Nephron (organoid): Measurements from ENCODE around the gene DENND1A.
"Not testable (repeated sequence)": the region's sequence is repeated elsewhere in the genome, so short reads cannot be mapped to it uniquely, and the experiment has no call there.

ENCODE experiments used
- H3K27ac Mint-ChIP-seq, 3 experiments: 2 replicates each; pipeline ENCODE4 v1.8.0; 2020; ENCODE audit warnings: mixed read lengths in 3 of 3, mild to moderate bottlenecking in 2 of 3, moderate library complexity in 1 of 3
- H3K27me3 Mint-ChIP-seq: 2 replicates; pipeline ENCODE4 v1.8.0; 2021; ENCODE audit warnings: low read depth, mild to moderate bottlenecking, moderate library complexity, mixed read lengths
- H3K36me3 Mint-ChIP-seq: 2 replicates; pipeline ENCODE4 v1.8.0; 2020; ENCODE audit warnings: low read depth, mixed read lengths
- H3K4me1 Mint-ChIP-seq: 2 replicates; pipeline ENCODE4 v1.8.0; 2020; ENCODE audit warnings: mixed read lengths
- H3K4me3 Mint-ChIP-seq, 3 experiments: 2 replicates each; pipeline ENCODE4 v1.8.0; 2020; ENCODE audit warnings: mild to moderate bottlenecking in 3 of 3, mixed read lengths in 3 of 3, moderate library complexity in 2 of 3
- H3K9me3 Mint-ChIP-seq: 2 replicates; pipeline ENCODE4 v1.8.0; 2020; ENCODE audit warnings: mixed read lengths
- TF ChIP-seq, protein P1 (sequence below), 3 experiments: fragments of 200-600 bp; sonication (generic); IDR thresholded peaks; one replicate each; pipeline ENCODE4 v1.5.0; 2021; ENCODE audit warnings: antibody characterized with exemption in 3 of 3; ENCODE audit not compliant: unreplicated experiment in 3 of 3

The DENND1A gene

DNA sequence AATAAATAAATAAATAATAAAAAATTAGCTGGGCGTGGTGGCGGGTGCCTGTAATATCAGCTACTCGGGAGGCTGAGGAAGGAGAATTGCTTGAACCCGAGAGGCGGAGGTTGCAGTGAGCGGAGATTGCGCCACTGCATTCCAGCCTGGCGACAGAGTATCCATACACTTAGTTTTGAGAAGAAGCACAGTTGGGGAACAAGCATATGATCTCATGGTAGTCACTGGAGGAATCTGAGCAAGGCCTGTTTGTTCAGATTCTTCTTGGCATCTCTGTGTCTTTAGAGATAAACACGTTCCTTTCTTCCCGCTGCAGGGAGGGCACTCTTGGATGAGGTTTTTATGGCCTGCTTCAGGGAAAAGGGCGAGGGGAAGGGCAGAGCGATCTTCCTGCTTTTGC, 15.6 kb upstream of the DENND1A start:
- Mint-ChIP-seq H3K4me3 (no peak overlapping the region), H3K27ac (no peak overlapping the region), H3K4me1 (peaks cover 22% of the 10 kb centered on the region), H3K27me3 (peaks cover 30% of the 10 kb centered on the region), H3K36me3 (no peaks in the 10 kb centered on the region), H3K9me3 (no peaks in the 10 kb centered on the region)
- TF ChIP-seq, protein P1, sequence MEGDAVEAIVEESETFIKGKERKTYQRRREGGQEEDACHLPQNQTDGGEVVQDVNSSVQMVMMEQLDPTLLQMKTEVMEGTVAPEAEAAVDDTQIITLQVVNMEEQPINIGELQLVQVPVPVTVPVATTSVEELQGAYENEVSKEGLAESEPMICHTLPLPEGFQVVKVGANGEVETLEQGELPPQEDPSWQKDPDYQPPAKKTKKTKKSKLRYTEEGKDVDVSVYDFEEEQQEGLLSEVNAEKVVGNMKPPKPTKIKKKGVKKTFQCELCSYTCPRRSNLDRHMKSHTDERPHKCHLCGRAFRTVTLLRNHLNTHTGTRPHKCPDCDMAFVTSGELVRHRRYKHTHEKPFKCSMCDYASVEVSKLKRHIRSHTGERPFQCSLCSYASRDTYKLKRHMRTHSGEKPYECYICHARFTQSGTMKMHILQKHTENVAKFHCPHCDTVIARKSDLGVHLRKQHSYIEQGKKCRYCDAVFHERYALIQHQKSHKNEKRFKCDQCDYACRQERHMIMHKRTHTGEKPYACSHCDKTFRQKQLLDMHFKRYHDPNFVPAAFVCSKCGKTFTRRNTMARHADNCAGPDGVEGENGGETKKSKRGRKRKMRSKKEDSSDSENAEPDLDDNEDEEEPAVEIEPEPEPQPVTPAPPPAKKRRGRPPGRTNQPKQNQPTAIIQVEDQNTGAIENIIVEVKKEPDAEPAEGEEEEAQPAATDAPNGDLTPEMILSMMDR (IDR thresholded peaks at IDR 0.05; ENCODE audit: unreplicated experiment in 3 of 3): no peak

- H3K9me3 Mint-ChIP-seq, H3K27ac Mint-ChIP-seq: not testable (repeated sequence)
- peaks cover 22% of the 10 kb centered on the region for H3K4me1 Mint-ChIP-seq
These were observed 14.5 kb upstream of the DENND1A start for GRCh38 chr9:123944464-123944863.

GRCh38 chr9:123943671-123944070, 13.7 kb upstream of the DENND1A start:
- H3K4me3 Mint-ChIP-seq: no peak overlapping the region
- H3K36me3 Mint-ChIP-seq: no peaks in the 10 kb centered on the region
- TF ChIP-seq, protein P1 (IDR thresholded peaks at IDR 0.05; ENCODE audit: unreplicated experiment in 3 of 3): no peak
- H3K27me3 Mint-ChIP-seq: peaks cover 30% of the 10 kb centered on the region
- H3K4me1 Mint-ChIP-seq: peaks cover 22% of the 10 kb centered on the region
- H3K27ac Mint-ChIP-seq: no peak overlapping the region
- no peaks in the 10 kb centered on the region for H3K9me3 Mint-ChIP-seq

More at GRCh38 chr9:123944464-123944863, 14.5 kb upstream of the DENND1A start:
- not testable (repeated sequence) for H3K36me3 Mint-ChIP-seq, H3K4me3 Mint-ChIP-seq
- peaks cover 26% of the 10 kb centered on the region for H3K27me3 Mint-ChIP-seq

DNA sequence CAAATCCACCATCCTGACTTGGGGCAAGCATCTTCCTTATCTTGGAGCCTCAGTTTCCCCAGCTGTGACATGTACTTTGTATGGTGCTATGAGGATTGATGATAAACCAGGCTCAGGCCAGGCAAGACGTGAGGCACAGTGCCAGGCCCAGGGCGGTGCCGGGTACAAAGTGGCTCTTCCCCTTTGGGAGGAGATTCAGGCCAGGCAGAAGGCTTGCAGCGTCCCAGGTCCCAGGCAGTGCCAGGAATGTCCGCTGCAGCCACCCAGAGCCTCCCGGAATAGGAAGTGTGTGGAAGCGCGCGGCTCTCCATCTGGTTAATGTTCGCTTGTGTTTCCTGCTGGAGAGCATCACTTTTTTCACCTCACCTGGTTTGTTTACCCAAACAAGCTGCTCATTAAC, 12.6 kb upstream of the DENND1A start:
- no peak overlapping the region for H3K27ac Mint-ChIP-seq
- no peaks in the 10 kb centered on the region for H3K9me3 Mint-ChIP-seq
- H3K36me3 Mint-ChIP-seq: no peaks in the 10 kb centered on the region

GRCh38 chr9:123941524-123942070, 11.7 kb upstream of the DENND1A start:
- Mint-ChIP-seq H3K9me3 (peaks cover 2% of the 10 kb centered on the region), H3K4me3 (no peak overlapping the region), H3K36me3 (no peaks in the 10 kb centered on the region), H3K27me3 (peaks cover 23% of the 10 kb centered on the region), H3K27ac (peak overlapping the region; percentile 12 to 59 (median 52)), H3K4me1 (peaks cover 22% of the 10 kb centered on the region)
- TF ChIP-seq, protein P1 (IDR thresholded peaks at IDR 0.05; ENCODE audit: unreplicated experiment in 3 of 3): no peak

More for the DNA sequence above, 12.6 kb upstream of the DENND1A start:
- H3K4me3 Mint-ChIP-seq: no peak overlapping the region
- peaks cover 21% of the 10 kb centered on the region for H3K27me3 Mint-ChIP-seq
- TF ChIP-seq, protein P1 (IDR thresholded peaks at IDR 0.05; ENCODE audit: unreplicated experiment in 3 of 3): no peak
- H3K4me1 Mint-ChIP-seq: peaks cover 22% of the 10 kb centered on the region

- H3K4me1 Mint-ChIP-seq: peaks cover 15% of the 10 kb centered on the region
- H3K27ac Mint-ChIP-seq: peak overlapping the region; percentile 12 to 52 (median 21)
- TF ChIP-seq, protein P1 (IDR thresholded peaks at IDR 0.05; ENCODE audit: unreplicated experiment in 3 of 3): peak in 2 of 3 experiments; percentile 16
- H3K9me3 Mint-ChIP-seq: peaks cover 9% of the 10 kb centered on the region
- H3K27me3 Mint-ChIP-seq: peaks cover 23% of the 10 kb centered on the region
- H3K36me3 Mint-ChIP-seq: no peaks in the 10 kb centered on the region
- H3K4me3 Mint-ChIP-seq: no peak overlapping the region
These were observed 11.0 kb upstream of the DENND1A start for GRCh38 chr9:123940721-123941523.
